Measurements from ENCODE around the gene CLDN11. TPM values are rescaled to one million over a fixed set of nuclear protein-coding genes. Genes with fewer than 3 reads are reported as not detected.

CLDN11 gene
- polyA plus RNA-seq, 1 of the 3 experiments (the other 2 are of a cell fraction), result 2.2 TPM

DNA sequence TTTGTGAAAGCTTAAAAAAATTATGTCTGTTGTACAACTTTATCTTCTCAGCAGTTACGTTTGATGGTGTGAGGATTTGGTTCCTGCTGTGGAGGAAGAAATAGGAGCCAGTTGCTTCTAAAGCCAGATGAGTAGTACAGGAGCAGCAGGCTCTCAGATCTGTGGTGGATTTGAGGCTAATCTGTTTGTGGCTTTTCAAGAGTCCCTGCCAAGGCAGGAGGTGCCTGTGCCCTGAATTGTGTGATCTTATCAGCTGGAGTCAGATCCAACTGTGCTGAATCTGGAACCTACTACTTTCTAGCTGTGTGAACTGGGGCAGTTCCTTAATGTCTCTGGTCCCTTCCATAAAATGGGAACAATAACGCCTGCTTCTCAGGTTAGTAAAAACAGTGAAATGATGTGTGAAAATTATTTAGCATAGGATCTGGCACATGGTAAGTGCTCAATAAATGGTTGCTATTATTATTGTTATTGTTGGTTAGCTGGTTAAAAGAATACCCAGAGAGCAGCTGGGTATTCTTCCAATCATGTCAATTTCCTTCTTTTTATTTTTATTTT, 7.7 kb downstream of the CLDN11 start:
- DNase-seq, result peak; percentile 47
- Histone ChIP-seq H4K20me1 (ENCODE audit: insufficient read depth) (no peaks in the 10 kb centered on the region), H3K4me2 (no peak overlapping the region), H3K9me3 (no peaks in the 10 kb centered on the region), H2AFZ (ENCODE audit: low read depth) (no peak overlapping the region), H3K9ac (no peak overlapping the region), H3K4me3 (ENCODE audit: low read depth in 2 of 2, low read length in 1 of 2) (no peak overlapping the region), H3F3A (replicated peaks; ENCODE audit: insufficient read depth) (peaks cover 6% of the 10 kb centered on the region), H3K9me2 (no peaks in the 10 kb centered on the region), H3K36me3 (replicated peaks in 1 of 2; ENCODE audit: control insufficient read depth in 1 of 2, insufficient read depth in 2 of 2, low read length in 1 of 2) (no peaks in the 10 kb centered on the region), H3K79me2 (ENCODE audit: insufficient read depth) (no peaks in the 10 kb centered on the region), H3K27me3 (ENCODE audit: insufficient read depth) (no peaks in the 10 kb centered on the region), H3K27ac (ENCODE audit: low read depth in 2 of 2, low read length in 1 of 2) (peak overlapping the region in 1 of 2 experiments; percentile 48; a peak in 2 of 4 replicates), H3K4me1 (ENCODE audit: control insufficient read depth in 1 of 2, insufficient read depth in 2 of 2, low read depth in 1 of 2, low read length in 1 of 2) (peaks cover 0 to 12% of the 10 kb centered on the region in 2 experiments; a peak in 3 of 4 replicates)
- 81% methylated on average over 2 of the region's 2 CpGs for WGBS (ENCODE audit: low lambda C conversion rate)
- TF ChIP-seq NFIC (IDR thresholded peaks at IDR 0.05; ENCODE audit: borderline replicate concordance), result peak; percentile 22; the same call in 1 of the 2 replicates
- TF ChIP-seq EP300 (IDR thresholded peaks at IDR 0.05; ENCODE audit: borderline replicate concordance in 1 of 2, low read depth in 1 of 2, low read length in 1 of 2), result no peak
- TF ChIP-seq RCOR1 (IDR thresholded peaks at IDR 0.05; ENCODE audit: low read length), result peak; percentile 46; the same call in 1 of the 2 replicates
- TF ChIP-seq SMC3 (IDR thresholded peaks at IDR 0.05; ENCODE audit: low read depth, low read length), result no peak
- TF ChIP-seq, protein P1, sequence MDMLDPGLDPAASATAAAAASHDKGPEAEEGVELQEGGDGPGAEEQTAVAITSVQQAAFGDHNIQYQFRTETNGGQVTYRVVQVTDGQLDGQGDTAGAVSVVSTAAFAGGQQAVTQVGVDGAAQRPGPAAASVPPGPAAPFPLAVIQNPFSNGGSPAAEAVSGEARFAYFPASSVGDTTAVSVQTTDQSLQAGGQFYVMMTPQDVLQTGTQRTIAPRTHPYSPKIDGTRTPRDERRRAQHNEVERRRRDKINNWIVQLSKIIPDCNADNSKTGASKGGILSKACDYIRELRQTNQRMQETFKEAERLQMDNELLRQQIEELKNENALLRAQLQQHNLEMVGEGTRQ (IDR thresholded peaks at IDR 0.05; ENCODE audit: borderline replicate concordance, low read depth, low read length), result no peak
- TF ChIP-seq GATA2 (CRISPR knock-in tag; IDR thresholded peaks at IDR 0.05), result peak; percentile 56
- POLR2A ChIA-PET, result no interaction called here
- CTCF ChIA-PET, result interaction anchor here (1.1 to 2.7 kb wide), 4 partner anchors 9 to 386 kb away, joined by 3 to 11 read pairs (median 6); partner anchors contain the start of gene CLDN11

DNA sequence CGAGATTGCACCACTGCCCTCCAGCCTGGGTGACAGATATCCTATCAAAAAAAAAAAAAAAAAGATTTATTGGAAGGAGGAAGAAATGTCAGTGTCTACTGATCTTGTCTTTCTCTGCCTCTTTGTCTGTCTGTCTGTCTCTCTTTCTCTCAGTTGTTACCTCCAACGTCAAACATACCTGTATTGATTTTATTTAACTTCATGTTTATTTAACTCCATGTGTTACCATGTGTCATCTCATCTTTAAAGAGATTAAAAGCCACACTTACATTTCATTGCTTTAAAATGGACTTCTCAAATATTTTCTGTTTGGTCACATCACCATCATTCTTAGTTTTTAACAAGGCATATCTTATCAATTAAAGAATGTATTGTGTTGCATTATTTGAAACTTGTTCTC, 9.4 kb downstream of the CLDN11 start:
- Histone ChIP-seq H2AFZ (ENCODE audit: low read depth) (no peak overlapping the region), H3K36me3 (replicated peaks in 1 of 2; ENCODE audit: control insufficient read depth in 1 of 2, insufficient read depth in 2 of 2, low read length in 1 of 2) (no peaks in the 10 kb centered on the region), H3K4me1 (ENCODE audit: control insufficient read depth in 1 of 2, insufficient read depth in 2 of 2, low read depth in 1 of 2, low read length in 1 of 2) (peaks cover 0 to 10% of the 10 kb centered on the region in 2 experiments; a peak in 3 of 4 replicates), H3K79me2 (ENCODE audit: insufficient read depth) (no peaks in the 10 kb centered on the region), H3F3A (replicated peaks; ENCODE audit: insufficient read depth) (peaks cover 6% of the 10 kb centered on the region), H3K4me2 (no peak overlapping the region), H3K9me3 (no peaks in the 10 kb centered on the region), H3K27me3 (ENCODE audit: insufficient read depth) (no peaks in the 10 kb centered on the region), H3K27ac (ENCODE audit: low read depth in 2 of 2, low read length in 1 of 2) (no peak overlapping the region), H3K9ac (no peak overlapping the region), H3K4me3 (ENCODE audit: low read depth in 2 of 2, low read length in 1 of 2) (no peak overlapping the region), H3K9me2 (no peaks in the 10 kb centered on the region), H4K20me1 (ENCODE audit: insufficient read depth) (no peaks in the 10 kb centered on the region)
- CTCF ChIA-PET, result interaction anchor here (0.9 kb wide), 1 partner anchor 381 kb away, joined by 5 read pairs; no protein-coding TSS in a partner anchor
- WGBS (ENCODE audit: low lambda C conversion rate), result 81% methylated on average over 2 of the region's 2 CpGs
- no peak for TF ChIP-seq TAF1 (IDR thresholded peaks at IDR 0.05; ENCODE audit: borderline replicate concordance, low read depth, low read length)
- TF ChIP-seq RXRA (IDR thresholded peaks at IDR 0.05; ENCODE audit: borderline replicate concordance, low read depth), result no peak
- TF ChIP-seq FOXJ3 (CRISPR knock-in tag; IDR thresholded peaks at IDR 0.05), result no peak
- no peak for TF ChIP-seq NRF1 (IDR thresholded peaks at IDR 0.05; ENCODE audit: low read depth, low read length)
- TF ChIP-seq SIN3A (IDR thresholded peaks at IDR 0.05; ENCODE audit: borderline replicate concordance, low read depth, low read length), result no peak
- no peak for DNase-seq
- POLR2A ChIA-PET, result no interaction called here

Data from SK-N-SH (cell line).